ENCODE data around the gene TICRR. TPM values are rescaled to one million over a fixed set of nuclear protein-coding genes. Genes with fewer than 3 reads are reported as not detected.

Gene TICRR, protein sequence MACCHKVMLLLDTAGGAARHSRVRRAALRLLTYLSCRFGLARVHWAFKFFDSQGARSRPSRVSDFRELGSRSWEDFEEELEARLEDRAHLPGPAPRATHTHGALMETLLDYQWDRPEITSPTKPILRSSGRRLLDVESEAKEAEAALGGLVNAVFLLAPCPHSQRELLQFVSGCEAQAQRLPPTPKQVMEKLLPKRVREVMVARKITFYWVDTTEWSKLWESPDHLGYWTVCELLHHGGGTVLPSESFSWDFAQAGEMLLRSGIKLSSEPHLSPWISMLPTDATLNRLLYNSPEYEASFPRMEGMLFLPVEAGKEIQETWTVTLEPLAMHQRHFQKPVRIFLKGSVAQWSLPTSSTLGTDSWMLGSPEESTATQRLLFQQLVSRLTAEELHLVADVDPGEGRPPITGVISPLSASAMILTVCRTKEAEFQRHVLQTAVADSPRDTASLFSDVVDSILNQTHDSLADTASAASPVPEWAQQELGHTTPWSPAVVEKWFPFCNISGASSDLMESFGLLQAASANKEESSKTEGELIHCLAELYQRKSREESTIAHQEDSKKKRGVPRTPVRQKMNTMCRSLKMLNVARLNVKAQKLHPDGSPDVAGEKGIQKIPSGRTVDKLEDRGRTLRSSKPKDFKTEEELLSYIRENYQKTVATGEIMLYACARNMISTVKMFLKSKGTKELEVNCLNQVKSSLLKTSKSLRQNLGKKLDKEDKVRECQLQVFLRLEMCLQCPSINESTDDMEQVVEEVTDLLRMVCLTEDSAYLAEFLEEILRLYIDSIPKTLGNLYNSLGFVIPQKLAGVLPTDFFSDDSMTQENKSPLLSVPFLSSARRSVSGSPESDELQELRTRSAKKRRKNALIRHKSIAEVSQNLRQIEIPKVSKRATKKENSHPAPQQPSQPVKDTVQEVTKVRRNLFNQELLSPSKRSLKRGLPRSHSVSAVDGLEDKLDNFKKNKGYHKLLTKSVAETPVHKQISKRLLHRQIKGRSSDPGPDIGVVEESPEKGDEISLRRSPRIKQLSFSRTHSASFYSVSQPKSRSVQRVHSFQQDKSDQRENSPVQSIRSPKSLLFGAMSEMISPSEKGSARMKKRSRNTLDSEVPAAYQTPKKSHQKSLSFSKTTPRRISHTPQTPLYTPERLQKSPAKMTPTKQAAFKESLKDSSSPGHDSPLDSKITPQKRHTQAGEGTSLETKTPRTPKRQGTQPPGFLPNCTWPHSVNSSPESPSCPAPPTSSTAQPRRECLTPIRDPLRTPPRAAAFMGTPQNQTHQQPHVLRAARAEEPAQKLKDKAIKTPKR (N-terminal part only)
- 0.81 TPM for polyA plus RNA-seq (2013, experiment 1 of 2)
- 0.74 TPM for polyA plus RNA-seq (2013, experiment 2 of 2)

DNA sequence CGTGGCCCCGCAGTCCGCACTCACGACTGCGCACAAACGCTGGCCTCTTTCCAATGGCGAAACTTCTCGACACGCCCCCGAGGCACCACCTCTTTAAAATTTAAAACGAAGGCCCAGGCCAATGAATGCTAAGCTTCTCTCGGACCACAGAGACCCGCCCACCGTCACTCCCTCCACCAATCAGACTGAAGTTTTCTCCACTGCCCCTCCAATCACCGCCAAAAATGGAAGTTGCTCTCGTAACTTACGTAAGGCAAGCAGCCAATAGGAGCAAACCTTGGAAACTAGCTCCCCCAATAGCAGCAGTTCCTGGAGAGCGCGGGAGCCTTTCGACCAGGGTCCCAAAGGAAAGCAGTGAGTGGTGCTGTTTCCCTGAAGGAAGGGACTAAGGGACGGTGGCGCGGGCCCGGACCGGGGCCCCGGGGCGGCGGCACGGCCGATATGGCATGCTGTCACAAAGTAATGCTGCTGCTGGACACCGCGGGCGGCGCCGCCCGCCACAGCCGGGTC lies at the start of gene TICRR:
TICRR (plus strand) TSS at position 324 of the 510 bp plus-strand sequence; CDS start at position 442, 118 bp downstream.
- under 1% methylated on average over 37 of the region's 37 CpGs for whole genome bisulfite sequencing
- DNase-seq = peak; percentile 100
- Histone ChIP-seq H3K23ac (ENCODE audit: low read length in 2 of 2) (no peak within 1 kb of the TSS), H2BK5ac (ENCODE audit: low read depth, low read length, poor library complexity, severe bottlenecking) (no peak within 1 kb of the TSS), H2AK5ac (ENCODE audit: low read length, severe bottlenecking) (no peak within 1 kb of the TSS), H4K91ac (ENCODE audit: low read length) (peak within 1 kb of the TSS; percentile 83), H2AFZ (ENCODE audit: low read depth, low read length) (peak within 1 kb of the TSS; percentile 74), H3K27me3 (ENCODE audit: control insufficient read depth in 1 of 2, insufficient read depth in 1 of 2, low read length in 2 of 2) (peaks cover 4 to 7% of the 10 kb centered on the region in 2 experiments), H3K18ac (ENCODE audit: low read depth in 1 of 2, low read length in 2 of 2) (no peak within 1 kb of the TSS), H3K27ac (ENCODE audit: low read length, poor library complexity, severe bottlenecking) (peak within 1 kb of the TSS; percentile 52), H3K14ac (ENCODE audit: low read length in 2 of 2) (no peak within 1 kb of the TSS), H2BK15ac (ENCODE audit: low read depth, poor library complexity, severe bottlenecking) (peak within 1 kb of the TSS; percentile 69), H3K9me3 (ENCODE audit: control insufficient read depth, low read length) (no peaks in the 10 kb centered on the region), H2BK120ac (ENCODE audit: low read depth, low read length) (no peak within 1 kb of the TSS), H3K4me2 (ENCODE audit: low read length, poor library complexity, severe bottlenecking) (peak within 1 kb of the TSS; percentile 98), H3K4me3 (ENCODE audit: insufficient read depth in 1 of 2, low read depth in 1 of 2, low read length in 2 of 2) (peak within 1 kb of the TSS; percentile 84 to 93), H3K36me3 (ENCODE audit: control insufficient read depth in 1 of 2, insufficient read depth in 2 of 2, low read depth in 1 of 2, low read length in 2 of 2) (no peaks in the 10 kb centered on the region), H3K79me1 (replicated peaks; ENCODE audit: low read length, poor library complexity, severe bottlenecking) (peaks cover 9% of the 10 kb centered on the region), H3K4ac (ENCODE audit: low read depth in 1 of 2, low read length in 2 of 2) (peak within 1 kb of the TSS in 1 of 2 experiments; percentile 14), H3K4me1 (ENCODE audit: control insufficient read depth, insufficient read depth, low read depth, low read length) (peaks cover 7% of the 10 kb centered on the region), H3K9ac (ENCODE audit: low read length) (peak within 1 kb of the TSS; percentile 88), H2BK12ac (ENCODE audit: low read length in 2 of 2) (no peak within 1 kb of the TSS), H4K8ac (ENCODE audit: low read length) (peak within 1 kb of the TSS; percentile 37)

GRCh38 chr15:89526181-89526580 lies 49.1 kb upstream of the TICRR start:
- Histone ChIP-seq H3K27me3 (ENCODE audit: control insufficient read depth in 1 of 2, insufficient read depth in 1 of 2, low read length in 2 of 2) (peaks cover 29 to 61% of the 10 kb centered on the region in 2 experiments), H2BK12ac (ENCODE audit: low read length in 2 of 2) (no peak overlapping the region), H2BK120ac (ENCODE audit: low read depth, low read length) (no peak overlapping the region), H3K36me3 (ENCODE audit: control insufficient read depth in 1 of 2, insufficient read depth in 2 of 2, low read depth in 1 of 2, low read length in 2 of 2) (no peaks in the 10 kb centered on the region), H3K27ac (ENCODE audit: low read length, poor library complexity, severe bottlenecking) (no peak overlapping the region), H3K18ac (ENCODE audit: low read depth in 1 of 2, low read length in 2 of 2) (no peak overlapping the region), H3K4me3 (ENCODE audit: insufficient read depth in 1 of 2, low read depth in 1 of 2, low read length in 2 of 2) (no peak overlapping the region), H3K14ac (ENCODE audit: low read length in 2 of 2) (no peak overlapping the region), H4K91ac (ENCODE audit: low read length) (no peak overlapping the region), H3K9me3 (ENCODE audit: control insufficient read depth, low read length) (peaks cover 4% of the 10 kb centered on the region), H2AFZ (ENCODE audit: low read depth, low read length) (no peak overlapping the region), H3K4ac (ENCODE audit: low read depth in 1 of 2, low read length in 2 of 2) (no peak overlapping the region), H3K4me1 (ENCODE audit: control insufficient read depth, insufficient read depth, low read depth, low read length) (no peaks in the 10 kb centered on the region), H3K23ac (ENCODE audit: low read length in 2 of 2) (no peak overlapping the region), H3K79me1 (replicated peaks; ENCODE audit: low read length, poor library complexity, severe bottlenecking) (no peaks in the 10 kb centered on the region), H2BK15ac (ENCODE audit: low read depth, poor library complexity, severe bottlenecking) (no peak overlapping the region), H3K9ac (ENCODE audit: low read length) (no peak overlapping the region), H2BK5ac (ENCODE audit: low read depth, low read length, poor library complexity, severe bottlenecking) (no peak overlapping the region), H4K8ac (ENCODE audit: low read length) (no peak overlapping the region), H2AK5ac (ENCODE audit: low read length, severe bottlenecking) (no peak overlapping the region), H3K4me2 (ENCODE audit: low read length, poor library complexity, severe bottlenecking) (no peak overlapping the region)
- WGBS = 87% methylated on average over 6 of the region's 7 CpGs
- DNase-seq = no peak

DNA sequence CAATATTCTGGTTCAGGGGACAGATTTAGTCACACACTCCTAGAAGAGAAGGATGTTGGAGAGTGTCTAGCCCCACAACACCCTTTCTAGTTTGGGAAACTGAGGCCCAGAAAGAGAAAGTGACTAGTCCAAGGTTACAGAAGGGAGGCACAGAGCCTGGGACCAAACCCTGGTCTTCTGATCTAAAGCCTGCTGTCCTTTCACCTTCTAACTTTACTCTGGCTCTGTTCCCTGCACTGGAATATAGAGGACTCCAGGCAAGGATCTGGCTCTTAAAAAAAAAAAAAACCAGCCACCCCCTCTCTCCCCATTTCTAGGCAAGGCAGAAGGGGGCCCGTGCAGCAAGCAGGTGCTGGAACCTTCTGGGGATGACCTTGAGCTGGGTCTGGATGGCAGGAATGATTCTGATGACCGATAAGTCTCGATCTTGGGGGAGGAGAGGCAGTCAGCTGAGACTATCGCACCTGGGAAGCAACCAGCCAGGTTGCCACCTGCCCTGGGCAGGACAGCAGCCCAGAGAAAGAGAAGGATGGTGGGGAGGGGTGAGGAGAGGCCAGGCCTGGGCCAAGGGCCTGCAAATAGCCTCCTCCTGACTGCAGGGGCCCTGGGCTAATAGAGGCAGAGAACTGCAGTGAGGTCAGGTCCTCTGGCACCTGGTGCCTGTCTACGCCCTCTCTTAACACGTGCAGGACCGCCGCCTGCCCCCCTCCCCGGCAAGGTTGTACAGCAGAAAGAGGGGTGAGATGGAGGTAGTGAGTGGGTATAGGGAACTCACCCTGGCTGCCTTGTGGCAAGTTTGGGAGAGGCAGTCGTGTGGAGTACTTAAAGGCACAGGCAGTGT lies 48.4 kb upstream of the TICRR start:
- Histone ChIP-seq H2BK12ac (ENCODE audit: low read length in 2 of 2) (no peak overlapping the region), H3K4me3 (ENCODE audit: insufficient read depth in 1 of 2, low read depth in 1 of 2, low read length in 2 of 2) (no peak overlapping the region), H2BK120ac (ENCODE audit: low read depth, low read length) (no peak overlapping the region), H3K14ac (ENCODE audit: low read length in 2 of 2) (peak overlapping the region in 1 of 2 experiments; percentile 1), H3K9me3 (ENCODE audit: control insufficient read depth, low read length) (no peaks in the 10 kb centered on the region), H3K18ac (ENCODE audit: low read depth in 1 of 2, low read length in 2 of 2) (no peak overlapping the region), H3K4ac (ENCODE audit: low read depth in 1 of 2, low read length in 2 of 2) (no peak overlapping the region), H3K9ac (ENCODE audit: low read length) (no peak overlapping the region), H2BK5ac (ENCODE audit: low read depth, low read length, poor library complexity, severe bottlenecking) (no peak overlapping the region), H3K79me1 (replicated peaks; ENCODE audit: low read length, poor library complexity, severe bottlenecking) (no peaks in the 10 kb centered on the region), H3K36me3 (ENCODE audit: control insufficient read depth in 1 of 2, insufficient read depth in 2 of 2, low read depth in 1 of 2, low read length in 2 of 2) (no peaks in the 10 kb centered on the region), H3K23ac (ENCODE audit: low read length in 2 of 2) (no peak overlapping the region), H3K27me3 (ENCODE audit: control insufficient read depth in 1 of 2, insufficient read depth in 1 of 2, low read length in 2 of 2) (peaks cover 29 to 61% of the 10 kb centered on the region in 2 experiments), H4K8ac (ENCODE audit: low read length) (no peak overlapping the region), H2BK15ac (ENCODE audit: low read depth, poor library complexity, severe bottlenecking) (no peak overlapping the region), H2AFZ (ENCODE audit: low read depth, low read length) (no peak overlapping the region), H4K91ac (ENCODE audit: low read length) (no peak overlapping the region), H3K4me2 (ENCODE audit: low read length, poor library complexity, severe bottlenecking) (no peak overlapping the region), H3K4me1 (ENCODE audit: control insufficient read depth, insufficient read depth, low read depth, low read length) (no peaks in the 10 kb centered on the region), H3K27ac (ENCODE audit: low read length, poor library complexity, severe bottlenecking) (no peak overlapping the region), H2AK5ac (ENCODE audit: low read length, severe bottlenecking) (no peak overlapping the region)
- DNase-seq = no peak
- 76% methylated on average over 10 of the region's 10 CpGs for WGBS

All from mesenchymal stem cell (in vitro differentiated cells and primary cell).